H4 (cell line): Measurements from ENCODE around the gene RCOR1. TPM values are rescaled to one million over a fixed set of nuclear protein-coding genes. Genes with fewer than 3 reads are reported as not detected.

Source experiments
- DNase-seq: peaks from one replicate; pipeline ENCODE4 v3.0.0-alpha.2; 2015; ENCODE audit warnings: low spot score
- total RNA-seq: library from RNA; depleted of rRNA; stranded (reverse); fragments of >200 nt; shearing (Covaris generic); gene quantifications from 2 replicates; pipeline ENCODE4 v1.2.3, GENCODE V29; 2014

The RCOR1 gene
- total RNA-seq, 1 experiment from 2014 or later, result 32.9 TPM

DNA sequence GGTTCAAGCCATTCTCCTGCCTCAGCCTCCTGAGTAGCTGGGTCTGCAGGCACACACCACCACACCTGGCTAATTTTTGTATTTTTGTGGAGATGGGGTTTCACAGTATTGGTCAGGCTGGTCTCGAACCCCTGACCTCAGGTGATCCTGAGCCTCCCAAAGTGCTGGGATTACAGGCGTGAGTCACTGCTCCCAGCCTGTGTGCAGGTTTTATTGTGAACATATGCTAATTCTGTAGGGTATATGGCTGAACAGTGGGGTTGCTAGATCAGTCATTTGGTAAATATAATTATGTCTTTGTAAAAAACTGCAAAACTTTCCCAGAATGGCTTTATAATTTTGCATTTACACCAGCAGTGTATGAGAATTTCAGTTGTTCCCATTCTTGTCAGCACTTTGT, 85.9 kb downstream of the RCOR1 start:
- DNase-seq, result no peak

DNA sequence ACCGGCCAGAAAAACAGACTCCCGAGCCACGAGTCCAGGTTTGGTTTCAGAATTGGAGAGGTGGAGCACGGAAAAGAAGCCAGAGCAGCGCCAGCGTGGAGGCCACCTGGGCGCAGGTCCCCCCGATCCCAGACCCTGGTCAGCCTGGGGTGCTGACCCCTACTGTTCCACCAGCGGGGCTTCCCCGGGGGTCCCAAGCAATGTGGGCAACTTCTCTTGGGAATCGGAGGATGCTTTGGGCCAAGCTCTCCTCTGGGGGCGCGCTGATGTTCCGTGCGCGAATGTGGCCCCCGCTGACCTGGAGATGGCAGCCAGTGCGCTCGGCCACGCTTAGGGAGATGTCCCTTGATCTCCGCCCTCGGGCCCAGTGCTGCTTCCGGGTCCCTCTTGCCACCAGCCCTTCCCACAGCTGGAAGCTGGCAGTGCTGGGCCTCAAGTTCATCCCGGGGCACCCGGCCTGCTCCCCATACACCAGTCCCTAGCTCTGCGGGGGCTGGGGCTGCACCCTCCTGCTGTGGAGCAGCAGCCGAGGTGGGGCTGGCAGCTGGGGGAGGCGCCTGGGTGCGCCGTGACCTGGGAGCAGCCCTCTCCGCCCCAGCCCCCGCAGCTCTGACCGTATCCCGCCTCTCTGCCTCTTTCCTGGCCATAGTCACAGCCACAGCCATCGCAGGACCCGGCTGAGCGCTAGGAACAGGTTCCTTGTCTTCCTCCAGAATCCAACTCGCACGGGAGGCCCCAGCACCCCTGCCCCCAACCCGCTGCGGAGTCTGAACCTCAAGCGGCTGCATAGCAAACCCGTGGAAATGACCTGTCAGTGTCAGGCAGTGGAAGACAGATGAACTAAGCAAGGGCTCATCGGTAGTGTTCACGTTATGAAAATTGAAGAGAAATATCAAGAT, 91.2 kb downstream of the RCOR1 start:
- DNase-seq, result no peak

DNA sequence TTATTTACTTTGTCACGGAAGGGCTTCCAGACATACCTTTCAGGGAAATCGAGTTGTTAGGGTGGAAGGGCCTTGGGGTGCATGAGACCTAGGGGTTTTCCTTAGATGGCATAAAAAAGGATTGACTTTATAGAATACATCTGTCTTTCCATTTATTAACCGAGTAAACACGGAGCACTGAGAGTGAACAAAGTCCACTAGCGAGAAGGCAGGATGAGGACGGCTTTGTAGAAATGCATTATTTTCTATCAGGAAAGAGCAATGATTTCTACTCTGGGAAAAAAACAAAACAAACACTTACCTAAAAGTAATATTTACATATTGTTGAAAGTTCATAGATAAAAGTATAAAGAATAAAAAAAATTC, 91.8 kb downstream of the RCOR1 start:
- DNase-seq, result no peak

DNA sequence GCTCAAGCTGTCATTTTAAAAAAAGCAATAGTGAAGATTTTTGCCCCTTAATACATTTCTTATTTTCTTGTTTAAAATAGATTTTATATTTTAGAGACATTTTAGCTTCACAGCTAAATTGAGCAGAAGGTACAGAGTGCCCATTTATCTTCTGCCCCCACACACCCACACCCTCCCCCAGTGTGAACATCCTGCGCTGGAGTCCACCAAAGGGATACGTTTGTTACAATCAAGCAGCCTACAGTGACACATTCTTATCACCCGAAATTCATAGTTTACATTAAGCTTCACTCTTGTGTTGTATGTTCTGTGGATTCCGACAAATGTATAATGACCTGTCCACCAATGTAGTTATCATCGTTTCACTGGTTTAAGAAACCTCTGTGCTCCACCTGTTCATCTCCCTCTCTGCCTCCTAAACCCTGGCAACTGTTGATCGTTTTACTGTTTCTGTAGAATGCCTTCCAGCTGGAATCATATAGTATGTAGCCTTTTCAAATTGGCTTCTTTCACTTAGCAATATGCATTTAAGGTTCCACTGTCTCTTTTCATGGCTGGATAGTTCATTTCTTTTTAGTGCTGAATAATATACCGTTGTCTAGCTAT, 93.8 kb downstream of the RCOR1 start:
- no peak for DNase-seq

DNA sequence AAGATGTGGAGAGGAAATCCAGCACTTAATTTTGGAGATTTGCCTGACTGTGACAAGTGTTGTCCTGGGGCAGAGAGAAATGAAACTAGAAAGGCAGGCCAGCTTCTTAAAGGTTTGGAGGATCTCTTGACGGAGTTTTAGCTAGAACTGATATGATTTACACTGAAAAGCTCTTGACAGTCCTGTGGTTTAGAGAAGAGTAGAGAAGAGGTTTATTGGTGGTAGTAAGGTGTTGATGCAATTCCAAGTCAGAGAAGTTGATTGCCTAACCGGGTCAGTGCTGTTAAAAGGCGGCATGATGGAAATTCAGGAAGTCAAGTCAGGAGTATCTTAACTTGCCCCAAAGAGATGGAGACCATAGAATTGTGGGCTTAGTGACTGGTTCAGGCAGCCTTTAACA, 95.8 kb downstream of the RCOR1 start:
- DNase-seq, result no peak

DNA sequence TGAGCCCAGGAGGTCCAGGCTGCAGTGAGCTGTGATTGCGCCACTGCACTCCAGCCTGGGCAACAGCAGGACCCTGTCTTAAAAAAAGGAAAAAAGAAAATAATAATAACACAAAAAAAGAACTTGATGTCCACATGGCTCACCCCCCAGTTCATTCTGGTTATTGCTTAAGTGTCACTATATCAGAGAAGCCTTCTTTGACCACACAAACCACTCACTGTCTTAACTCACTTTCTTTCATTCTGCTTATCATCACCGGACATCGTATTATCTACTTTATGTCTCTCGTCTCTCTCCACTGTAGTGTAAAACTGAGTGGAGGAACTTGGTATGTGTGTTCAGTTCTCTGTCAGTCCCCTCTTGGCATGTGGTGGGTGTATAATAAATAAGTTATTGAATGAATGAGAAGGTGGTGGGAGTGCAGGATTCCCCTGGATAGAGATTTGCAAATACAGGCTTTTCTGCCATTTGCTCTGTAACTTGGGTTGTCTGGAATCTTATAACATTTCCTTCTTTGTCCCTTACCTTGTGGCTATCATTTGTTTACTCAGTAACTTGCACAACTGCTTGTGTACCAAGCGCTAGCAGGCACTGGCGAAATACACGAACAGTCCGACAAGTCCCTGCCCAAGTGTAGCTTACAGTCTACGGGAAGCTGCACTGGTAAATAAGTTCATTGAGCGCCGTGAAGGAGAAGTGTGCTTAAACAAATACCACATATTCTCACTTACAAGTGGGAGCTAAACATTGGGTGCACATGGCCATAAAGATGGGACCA, 98.2 kb downstream of the RCOR1 start:
- DNase-seq, result no peak

DNA sequence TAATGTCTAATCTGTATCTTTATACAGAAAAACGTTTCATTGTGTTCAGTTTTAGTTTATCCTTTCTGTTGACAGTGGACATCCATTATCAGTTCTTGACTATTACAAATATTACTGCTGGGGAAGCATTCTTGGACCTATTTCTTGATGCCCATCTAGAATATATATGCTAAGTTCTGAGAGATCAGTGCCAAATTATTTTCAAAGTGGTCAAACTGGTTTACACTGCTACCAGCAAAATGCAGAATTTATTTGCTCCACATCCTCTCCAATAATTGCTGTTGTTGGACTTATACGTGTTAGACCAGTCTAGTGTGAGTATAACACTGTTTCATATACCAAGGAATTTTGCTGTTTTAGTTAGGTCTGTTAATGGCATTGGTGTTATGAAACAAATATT, 99.3 kb downstream of the RCOR1 start:
- no peak for DNase-seq

DNA sequence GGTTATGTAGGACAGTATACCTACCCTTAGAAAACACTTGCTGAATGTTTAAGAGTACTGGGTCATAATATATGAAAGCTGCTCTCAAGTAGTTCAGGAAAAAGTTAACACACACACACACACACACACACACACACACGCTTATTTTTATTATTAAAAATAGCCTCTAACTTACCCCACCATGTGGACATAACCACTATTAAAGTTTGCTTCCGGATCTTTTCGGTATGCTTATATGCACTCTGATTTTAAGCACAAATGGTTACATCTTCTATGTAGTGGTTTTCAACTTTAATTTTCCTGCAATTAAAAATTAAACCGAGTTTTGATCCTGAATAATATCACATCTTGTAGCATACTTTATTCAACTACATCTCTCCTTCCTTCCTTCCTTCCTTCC, 99.9 kb downstream of the RCOR1 start:
- DNase-seq, result no peak

DNA sequence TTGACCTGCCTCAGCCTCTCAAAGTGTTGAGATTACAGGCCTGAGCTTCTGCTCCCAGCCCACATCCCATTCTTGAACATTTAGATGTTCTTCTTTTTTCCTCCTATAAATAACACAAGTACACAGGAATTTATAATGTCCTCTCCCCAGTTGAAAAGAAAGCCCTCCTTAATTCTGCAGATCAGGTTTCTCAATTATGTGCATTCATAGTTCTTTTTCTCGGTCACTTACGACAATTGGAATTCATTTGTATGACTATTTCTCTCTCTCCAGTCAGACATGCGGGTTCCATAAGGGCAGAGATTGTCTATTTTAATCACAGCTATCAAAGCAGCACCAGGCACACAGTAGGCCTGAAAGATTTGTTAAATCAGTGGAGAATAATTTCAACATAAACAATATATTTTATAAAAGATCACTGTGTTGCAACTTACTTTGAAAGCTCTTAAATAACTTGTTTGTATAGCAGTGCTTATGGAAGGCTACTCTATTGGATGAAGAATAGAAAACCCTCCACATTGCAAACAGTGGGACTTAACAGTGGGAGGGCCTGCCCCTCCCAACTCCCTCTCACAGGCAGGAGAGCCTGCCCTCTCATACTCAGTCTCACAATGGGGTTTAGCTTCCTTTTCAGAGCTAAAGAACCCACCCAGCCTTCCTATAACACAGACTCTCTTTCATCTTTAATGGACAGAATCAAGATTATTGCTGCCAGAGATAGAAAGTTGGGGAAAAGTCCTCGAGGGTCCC, 100.7 kb downstream of the RCOR1 start:
- no peak for DNase-seq

DNA sequence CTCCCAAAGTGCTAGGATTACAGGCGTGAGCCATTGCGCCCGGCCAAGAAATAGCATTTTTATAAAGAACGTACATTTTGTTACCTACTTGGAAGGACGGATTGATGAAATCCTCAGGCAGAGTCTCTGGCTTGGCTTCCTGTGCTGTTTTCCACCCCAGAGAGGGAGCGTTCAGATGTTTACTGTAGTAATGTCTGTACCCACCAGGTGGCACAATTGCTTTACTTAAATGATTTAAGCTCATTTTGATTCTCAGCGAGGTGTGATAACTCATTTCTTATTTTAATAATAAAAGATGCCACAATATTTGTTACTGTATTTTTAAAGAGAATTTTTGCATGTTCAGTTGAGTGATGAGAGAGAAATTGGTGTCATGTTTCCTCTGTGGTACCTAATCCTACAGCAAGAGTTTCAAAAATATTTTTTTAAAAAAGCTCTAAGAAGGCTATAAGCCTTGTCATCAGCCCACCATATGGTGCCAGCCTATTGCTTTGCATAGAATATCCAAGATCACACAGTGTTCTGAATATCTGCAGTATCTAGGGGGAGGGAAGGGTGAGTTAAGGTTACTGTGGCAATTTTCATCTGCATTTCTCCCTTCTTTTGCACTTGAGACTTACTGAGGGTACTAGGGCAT, 102.2 kb downstream of the RCOR1 start:
- peak; percentile 54 for DNase-seq

DNA sequence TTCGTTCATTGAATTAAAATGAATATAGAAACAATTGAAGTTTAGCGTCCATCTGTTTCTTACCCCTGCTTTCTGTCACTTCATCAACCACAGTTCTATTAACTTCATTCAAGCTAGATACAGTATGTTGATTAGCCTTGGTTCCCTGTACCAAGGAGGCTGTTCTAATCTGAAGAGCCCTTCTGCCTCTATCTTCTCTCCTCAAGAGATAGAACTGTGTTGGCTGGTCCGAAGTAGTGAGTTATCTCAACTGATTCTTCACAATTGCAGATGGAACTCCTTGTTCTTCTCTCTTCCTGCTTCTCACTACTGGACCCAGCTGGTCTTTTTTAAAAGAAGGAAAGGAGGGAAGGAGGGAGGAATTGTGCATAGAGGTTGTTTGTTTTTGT, 102.7 kb downstream of the RCOR1 start:
- DNase-seq, result no peak

DNA sequence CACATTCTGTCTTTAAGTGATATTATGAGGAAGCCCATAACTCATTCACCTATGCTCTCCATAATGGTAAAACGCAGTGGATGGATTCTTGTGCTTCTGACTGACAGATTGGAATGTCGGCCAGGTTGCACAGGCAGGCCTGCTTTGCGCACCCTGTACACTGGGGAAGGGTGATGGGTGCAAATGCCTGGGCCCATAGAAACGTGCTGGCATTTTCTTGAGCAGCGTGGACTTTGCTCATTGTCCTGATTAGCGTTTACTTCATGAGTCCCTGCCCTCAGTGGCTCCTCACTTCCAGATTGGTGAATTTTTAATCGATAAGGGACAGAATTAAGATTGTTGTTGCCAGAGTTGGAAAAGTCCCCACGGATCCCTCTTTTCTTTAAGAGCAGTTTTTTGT, 103.9 kb downstream of the RCOR1 start:
- no peak for DNase-seq

DNA sequence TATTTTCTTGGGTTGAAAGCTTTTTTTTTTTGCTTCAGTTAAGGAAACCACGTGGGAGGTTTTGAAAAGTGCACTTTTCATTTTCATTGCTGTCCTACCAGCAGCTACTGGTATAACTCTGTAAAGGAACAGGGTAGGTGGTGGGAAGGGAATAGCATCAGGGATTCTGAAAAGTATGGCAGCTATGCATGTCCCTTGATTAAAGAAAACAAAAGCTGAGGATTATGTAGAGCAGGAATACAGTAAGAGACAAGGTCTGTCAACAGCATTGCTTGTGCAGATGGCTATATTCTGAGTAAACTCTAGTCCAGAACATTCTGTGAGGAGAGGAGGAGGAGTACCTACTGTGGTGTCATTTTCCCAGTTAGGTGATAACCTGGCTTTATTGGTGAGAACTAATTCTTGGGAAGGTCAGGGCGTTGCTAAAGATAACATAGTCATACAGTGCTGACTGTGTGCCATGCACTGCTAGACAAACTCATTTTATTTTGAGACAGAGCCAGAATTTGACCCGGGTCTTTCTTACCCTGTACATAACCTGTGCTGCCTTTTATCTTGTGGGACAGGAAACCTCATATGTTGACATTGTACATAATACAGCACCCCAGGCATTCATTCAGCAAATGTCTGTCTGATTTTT, 104.5 kb downstream of the RCOR1 start:
- no peak for DNase-seq

DNA sequence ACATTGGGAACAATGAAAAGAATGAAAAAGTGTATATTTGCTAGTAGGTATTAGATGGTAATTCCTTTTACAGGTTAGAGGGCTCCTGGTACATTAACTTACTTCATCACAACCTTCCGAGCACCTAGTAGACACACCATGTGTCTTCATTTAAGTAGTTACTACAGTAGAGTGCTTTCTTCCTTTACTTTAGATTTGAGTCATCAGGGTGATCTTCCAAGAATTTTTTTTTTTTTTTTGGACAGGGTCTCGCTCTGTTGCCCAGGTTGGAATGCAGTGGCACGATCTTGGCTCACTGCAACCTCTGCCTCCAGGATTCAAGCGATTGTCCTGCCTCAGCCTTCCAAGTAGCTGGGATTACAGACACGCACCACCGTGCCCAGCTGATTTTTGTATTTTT, 105.1 kb downstream of the RCOR1 start:
- DNase-seq, result no peak

DNA sequence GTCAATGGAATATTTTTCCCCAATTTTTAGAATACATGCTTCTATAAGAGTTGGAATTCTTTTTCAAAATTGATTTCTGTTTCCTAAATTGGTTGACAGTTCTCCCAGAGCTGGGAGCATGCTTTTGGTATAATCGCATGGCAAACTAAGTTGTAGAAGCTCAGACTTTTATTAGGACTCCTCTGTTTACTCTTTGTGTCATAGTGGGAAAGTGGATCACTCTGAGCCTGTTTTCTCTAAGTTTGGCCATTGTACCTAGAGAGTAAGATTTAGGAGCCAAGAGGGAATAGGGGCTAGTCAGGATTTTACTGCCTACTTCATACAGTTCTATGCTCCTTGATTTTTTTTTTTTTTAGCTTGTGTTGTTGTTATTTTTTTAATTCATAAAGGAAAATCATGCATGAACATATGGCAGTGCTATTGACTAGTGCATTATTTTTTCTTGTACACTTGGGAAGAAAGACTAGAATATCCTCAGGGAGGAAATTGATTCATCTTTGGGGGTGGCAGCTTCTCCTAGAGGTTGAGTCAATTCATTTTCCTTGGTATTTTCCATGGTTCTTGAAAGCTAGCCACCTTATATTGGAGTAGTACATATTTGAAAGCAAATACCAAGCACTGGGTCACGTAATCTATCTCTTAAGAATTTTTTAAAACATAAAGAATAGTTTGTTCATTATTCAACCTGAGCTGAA, 107.1 kb downstream of the RCOR1 start:
- no peak for DNase-seq

DNA sequence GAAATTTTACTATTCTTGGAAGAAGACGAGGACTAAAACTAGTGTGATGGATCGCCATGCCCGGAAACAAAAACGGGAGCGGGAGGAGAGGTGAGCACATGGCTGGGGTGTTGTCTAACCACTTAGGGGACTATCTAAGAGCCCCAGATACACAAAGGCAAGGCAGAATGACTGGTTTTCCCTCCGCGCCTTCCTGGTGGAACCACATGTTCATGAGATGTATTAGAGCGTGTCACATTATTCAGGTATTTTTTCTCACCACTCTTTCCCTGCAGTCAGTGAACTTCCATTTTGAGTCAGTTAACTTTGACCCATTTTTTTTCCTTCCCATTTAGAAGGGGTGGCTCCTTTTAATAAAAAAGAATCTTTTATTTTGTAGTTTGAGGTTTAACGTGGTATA, 116.0 kb downstream of the RCOR1 start:
- no peak for DNase-seq

DNA sequence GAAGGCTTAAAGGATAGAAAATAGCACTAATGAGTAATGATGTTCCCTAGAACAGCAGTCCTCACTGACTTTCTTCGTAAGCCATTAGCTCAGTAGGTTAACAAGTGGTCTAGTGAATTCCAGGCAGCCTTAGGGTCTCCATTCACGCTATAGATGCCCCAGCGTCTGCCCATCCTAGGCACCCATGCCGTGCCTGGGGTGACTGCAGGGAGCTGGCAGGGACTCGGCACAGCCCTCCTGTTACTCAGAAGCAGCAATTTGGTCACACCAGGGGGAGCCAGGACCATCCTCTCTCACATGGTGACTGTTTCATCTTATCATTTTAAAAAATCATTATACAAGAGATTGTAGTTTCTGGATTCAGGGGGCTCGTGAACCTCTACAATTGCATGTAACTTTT, 118.8 kb downstream of the RCOR1 start:
- DNase-seq, result no peak

DNA sequence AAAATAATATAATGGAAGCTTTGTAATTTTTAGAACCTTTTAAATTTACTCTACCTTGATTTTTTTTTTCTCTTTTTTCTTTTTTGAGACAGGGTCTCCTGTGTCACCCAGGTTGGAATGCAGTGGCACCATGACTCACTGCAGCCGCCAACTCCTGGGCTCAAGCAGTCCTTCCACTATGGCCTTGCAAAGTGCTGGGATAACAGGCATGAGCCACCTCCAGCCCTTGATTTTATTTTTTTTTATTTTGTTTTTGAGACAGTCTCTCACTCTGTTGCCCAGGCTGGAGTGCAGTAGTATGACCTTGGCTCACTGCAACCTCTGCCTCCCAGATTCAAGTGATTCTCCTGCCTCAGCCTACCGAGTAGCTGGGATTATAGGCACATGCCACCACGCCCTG, 119.5 kb downstream of the RCOR1 start:
- no peak for DNase-seq

DNA sequence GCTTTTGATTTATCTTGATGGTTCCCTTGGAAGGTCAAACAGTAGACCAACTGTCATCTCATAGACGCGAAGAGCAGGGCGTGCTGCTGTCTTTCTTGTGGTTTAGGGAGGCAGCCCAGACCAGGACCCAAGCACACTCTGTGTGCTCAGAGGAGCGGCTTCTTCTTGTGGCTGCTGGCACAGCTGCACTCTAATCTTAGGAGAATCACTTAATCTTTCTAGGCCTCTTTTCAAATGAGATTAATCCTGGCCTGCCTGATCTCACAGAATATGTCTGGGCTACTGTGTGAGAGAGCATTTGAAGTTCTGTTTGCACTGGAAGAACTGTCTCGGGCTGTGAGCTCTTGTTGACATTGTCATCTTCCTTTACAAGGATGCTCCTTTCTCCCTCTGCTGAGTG, 124.8 kb downstream of the RCOR1 start:
- no peak for DNase-seq

DNA sequence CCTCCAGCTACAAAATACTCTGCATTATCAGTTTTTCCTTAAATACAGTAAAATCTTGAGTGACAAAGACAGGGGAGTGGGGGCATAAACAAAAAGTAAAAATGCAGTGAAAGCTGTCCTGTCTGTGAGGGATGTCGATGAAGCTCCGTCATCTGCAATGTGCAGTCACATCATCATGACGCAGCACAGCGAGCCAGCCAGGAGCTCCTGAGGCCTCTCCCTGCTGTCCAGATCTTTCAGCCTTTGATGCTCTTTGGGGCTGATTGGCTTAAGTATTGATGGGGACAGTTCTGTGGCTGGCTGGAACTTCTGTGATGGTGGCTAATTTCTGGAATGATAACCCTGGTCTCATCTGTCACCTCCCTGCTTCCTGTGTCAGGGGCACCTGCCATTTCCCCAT, 130.2 kb downstream of the RCOR1 start:
- no peak for DNase-seq

DNA sequence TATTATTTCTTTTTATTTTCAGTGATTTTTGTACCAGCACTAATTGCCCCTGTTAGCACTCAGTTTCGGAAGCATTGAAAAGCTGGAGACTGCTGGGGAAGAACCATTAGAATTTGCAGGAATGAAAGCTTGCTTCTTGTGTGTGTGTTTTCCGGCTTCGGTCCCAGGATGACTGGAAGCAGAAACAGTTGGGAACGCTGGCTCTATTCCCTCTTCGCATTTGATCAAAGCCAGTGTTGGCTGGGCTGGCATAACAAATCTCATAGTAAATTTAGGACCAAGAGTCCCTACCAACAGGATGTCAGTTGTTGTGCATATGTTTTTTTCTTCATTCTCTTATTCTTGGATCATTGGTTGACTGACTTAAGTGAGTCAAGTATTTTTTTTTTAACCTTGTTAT, 131.2 kb downstream of the RCOR1 start:
- DNase-seq, result no peak
